ENCODE measurements around the gene SPACA4. TPM values are rescaled to one million over a fixed set of nuclear protein-coding genes. Genes with fewer than 3 reads are reported as not detected.

The SPACA4 gene
- total RNA-seq, 1 experiment from 2014 or later, result not detected

DNA sequence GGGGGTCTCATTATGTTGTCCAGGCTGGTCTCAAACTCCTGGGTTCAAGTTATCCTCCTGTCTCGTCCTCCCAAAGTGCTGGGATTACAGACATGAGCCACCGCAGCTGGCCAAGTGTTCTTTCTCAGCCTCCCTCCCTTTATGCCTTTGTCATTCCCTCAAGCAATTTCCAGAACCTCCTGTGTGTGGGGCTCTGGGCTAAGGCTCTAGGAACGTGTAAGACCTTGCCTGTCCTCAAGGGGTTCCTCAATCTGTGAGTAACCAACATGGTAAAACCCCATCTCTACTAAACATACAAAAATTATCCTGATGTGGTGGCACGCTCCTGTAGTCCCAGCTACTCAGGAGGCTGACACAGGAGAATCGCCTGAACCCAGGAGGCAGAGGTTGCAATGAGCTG lies 15.5 kb upstream of the SPACA4 start:
- Mint-ChIP-seq H3K27me3 (ENCODE audit: insufficient read depth, unreplicated experiment) (no peaks in the 10 kb centered on the region), H3K36me3 (ENCODE audit: insufficient read depth, unreplicated experiment) (no peaks in the 10 kb centered on the region), H3K9me3 (ENCODE audit: unreplicated experiment) (no peaks in the 10 kb centered on the region), H3K4me1 (ENCODE audit: insufficient read depth, unreplicated experiment) (peaks cover 6% of the 10 kb centered on the region), H3K27ac (ENCODE audit: low read depth, unreplicated experiment) (no peak overlapping the region), H3K4me3 (ENCODE audit: unreplicated experiment) (no peak overlapping the region)
- intact Hi-C loops (cut with micrococcal nuclease), result no loop called here
- BruUV-seq (replicated peaks), result no TSS peak
- peak; percentile 37 for DNase-seq (ENCODE audit: unreplicated experiment)
- peak; percentile 14 for TF ChIP-seq CTCF (IDR thresholded peaks at IDR 0.05; ENCODE audit: unreplicated experiment)
- CTCF ChIA-PET, result interaction anchor here (0.6 to 0.7 kb wide), 3 partner anchors 16 to 298 kb away, joined by 3 to 4 read pairs (median 3); no protein-coding TSS in a partner anchor
- POLR2A ChIA-PET, result interaction anchor here (0.7 kb wide), 1 partner anchor 23 kb away, joined by 3 read pairs; the partner anchor contains the start of gene FAM83E

DNA sequence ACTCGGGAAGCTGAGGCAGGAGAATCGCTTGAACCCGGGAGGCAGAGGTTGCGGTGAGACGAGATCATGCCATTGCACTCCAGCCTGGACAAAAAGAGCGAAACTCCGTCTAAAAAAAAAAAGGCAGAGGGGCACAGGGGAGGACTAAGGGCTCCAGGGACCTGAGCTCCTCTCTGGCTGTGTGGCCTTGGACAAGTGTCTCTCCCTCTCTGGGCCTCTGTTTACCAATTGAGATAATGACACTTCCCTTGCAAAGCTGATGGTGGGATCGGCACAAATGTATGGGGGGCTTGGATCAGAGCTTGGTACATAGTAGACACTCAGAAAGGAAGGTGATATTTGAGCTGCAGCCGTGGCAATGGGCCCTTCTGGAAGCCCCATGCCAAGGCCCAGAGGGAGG lies 11.4 kb upstream of the SPACA4 start:
- no peaks in the 10 kb centered on the region for H3K9me3 Mint-ChIP-seq (ENCODE audit: unreplicated experiment)
- CTCF ChIA-PET, result interaction anchor here (0.6 to 1.5 kb wide), 3 partner anchors 11 to 106 kb away, joined by 3 to 10 read pairs (median 7); no protein-coding TSS in a partner anchor

DNA sequence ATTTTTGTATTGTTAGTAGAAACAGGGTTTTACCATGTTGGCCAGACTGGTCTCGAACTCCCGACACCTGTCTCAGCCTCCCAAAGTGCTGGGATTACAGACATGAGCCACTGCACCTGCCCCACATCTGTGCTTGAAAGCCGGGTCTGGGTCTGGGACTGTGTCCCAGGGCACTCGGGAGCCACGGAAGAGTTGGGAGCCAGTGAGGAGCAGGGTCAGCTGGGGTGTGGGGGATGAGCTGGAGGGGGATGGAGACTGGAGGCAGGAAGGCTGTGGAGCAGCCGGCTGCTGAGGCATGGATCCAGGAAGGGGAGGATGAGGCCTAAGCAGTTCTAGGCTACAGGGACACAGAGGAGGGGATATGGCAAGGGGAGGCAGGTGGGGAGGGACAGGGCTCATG lies 10.7 kb upstream of the SPACA4 start:
- no peak for DNase-seq (ENCODE audit: unreplicated experiment)
- H3K27me3 Mint-ChIP-seq (ENCODE audit: insufficient read depth, unreplicated experiment), result peaks cover 15% of the 10 kb centered on the region
- CTCF ChIA-PET, result interaction anchor here (0.6 to 1.5 kb wide), 5 partner anchors 11 to 358 kb away, joined by 3 to 10 read pairs (median 3); no protein-coding TSS in a partner anchor
- intact Hi-C loops (cut with micrococcal nuclease), result no loop called here
- no peaks in the 10 kb centered on the region for H3K36me3 Mint-ChIP-seq (ENCODE audit: insufficient read depth, unreplicated experiment)
- H3K27ac Mint-ChIP-seq (ENCODE audit: low read depth, unreplicated experiment), result no peak overlapping the region
- no peaks in the 10 kb centered on the region for H3K9me3 Mint-ChIP-seq (ENCODE audit: unreplicated experiment)
- no TSS peak for BruUV-seq (replicated peaks)
- no peaks in the 10 kb centered on the region for H3K4me1 Mint-ChIP-seq (ENCODE audit: insufficient read depth, unreplicated experiment)
- no peak overlapping the region for H3K4me3 Mint-ChIP-seq (ENCODE audit: unreplicated experiment)
- POLR2A ChIA-PET, result no interaction called here
- TF ChIP-seq CTCF (IDR thresholded peaks at IDR 0.05; ENCODE audit: unreplicated experiment), result no peak

More for the DNA sequence above, 11.4 kb upstream of the SPACA4 start:
- no TSS peak for BruUV-seq (replicated peaks)
- intact Hi-C loops (cut with micrococcal nuclease), result no loop called here
- Mint-ChIP-seq H3K27ac (ENCODE audit: low read depth, unreplicated experiment) (no peak overlapping the region), H3K36me3 (ENCODE audit: insufficient read depth, unreplicated experiment) (no peaks in the 10 kb centered on the region), H3K27me3 (ENCODE audit: insufficient read depth, unreplicated experiment) (peaks cover 15% of the 10 kb centered on the region), H3K4me3 (ENCODE audit: unreplicated experiment) (no peak overlapping the region), H3K4me1 (ENCODE audit: insufficient read depth, unreplicated experiment) (no peaks in the 10 kb centered on the region)
- POLR2A ChIA-PET, result no interaction called here
- DNase-seq (ENCODE audit: unreplicated experiment), result no peak
- no peak for TF ChIP-seq CTCF (IDR thresholded peaks at IDR 0.05; ENCODE audit: unreplicated experiment)

DNA sequence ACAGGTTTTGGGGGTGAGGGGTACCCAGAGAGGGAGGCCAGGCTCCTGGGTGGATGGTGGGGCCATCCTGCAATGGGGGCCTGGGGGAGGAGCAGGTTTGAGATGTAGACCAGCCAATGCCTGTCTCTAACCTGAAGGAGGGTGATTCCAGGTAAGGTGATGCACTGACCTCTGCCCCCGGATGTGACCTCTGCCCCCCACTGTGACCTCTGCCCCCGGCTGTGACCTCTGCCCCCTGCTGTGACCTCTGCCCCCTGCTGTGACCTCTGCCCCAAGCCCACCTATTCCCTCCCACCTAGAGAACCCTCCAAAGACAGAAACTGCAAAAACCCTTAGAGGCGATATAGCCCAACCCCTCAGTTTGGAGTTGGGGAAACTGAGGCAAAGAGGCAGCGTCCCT lies 10.3 kb upstream of the SPACA4 start:
- no peaks in the 10 kb centered on the region for H3K4me1 Mint-ChIP-seq (ENCODE audit: insufficient read depth, unreplicated experiment)
- no peak for DNase-seq (ENCODE audit: unreplicated experiment)
- CTCF ChIA-PET, result interaction anchor here (0.6 kb wide), 1 partner anchor 19 kb away, joined by 3 read pairs; no protein-coding TSS in a partner anchor
- intact Hi-C loops (cut with micrococcal nuclease), result no loop called here
- POLR2A ChIA-PET, result no interaction called here
- no peak for TF ChIP-seq CTCF (IDR thresholded peaks at IDR 0.05; ENCODE audit: unreplicated experiment)
- H3K27me3 Mint-ChIP-seq (ENCODE audit: insufficient read depth, unreplicated experiment), result peaks cover 15% of the 10 kb centered on the region
- BruUV-seq (replicated peaks), result no TSS peak
- H3K27ac Mint-ChIP-seq (ENCODE audit: low read depth, unreplicated experiment), result no peak overlapping the region
- no peak overlapping the region for H3K4me3 Mint-ChIP-seq (ENCODE audit: unreplicated experiment)
- H3K36me3 Mint-ChIP-seq (ENCODE audit: insufficient read depth, unreplicated experiment), result no peaks in the 10 kb centered on the region
- H3K9me3 Mint-ChIP-seq (ENCODE audit: unreplicated experiment), result no peaks in the 10 kb centered on the region

Data from MCF 10A (cell line).